Mesendoderm (in vitro differentiated cells): Measurements from ENCODE around the gene CSAD.

Source experiments
- DNase-seq: peaks from one replicate; pipeline ENCODE4 v3.0.0; 2013
- H2AK5ac ChIP-seq: 2 replicates; pipeline ENCODE4 v1.6.1; 2013; ENCODE audit warnings: low read length, inconsistent platforms
- H2BK120ac ChIP-seq: 2 replicates; pipeline ENCODE4 v1.6.1; 2013; ENCODE audit warnings: low read depth, mild to moderate bottlenecking, low read length, moderate library complexity, mixed read lengths
- H2BK15ac ChIP-seq: replicated peaks from 2 replicates; pipeline ENCODE4 v1.6.1; 2013; ENCODE audit warnings: low read depth, mild to moderate bottlenecking, moderate library complexity
- H2BK5ac ChIP-seq: 2 replicates; pipeline ENCODE4 v1.6.1; 2013; ENCODE audit warnings: low read length, inconsistent platforms
- H3K18ac ChIP-seq: 2 replicates; pipeline ENCODE4 v1.6.1; 2013; ENCODE audit warnings: mild to moderate bottlenecking, low read length, mixed read lengths
- H3K23ac ChIP-seq: one replicate; pipeline ENCODE4 v1.6.1; 2013; ENCODE audit warnings: low read length
- H3K27ac ChIP-seq: 2 replicates; pipeline ENCODE4 v1.5.1; 2013; ENCODE audit warnings: low read depth, mild to moderate bottlenecking, inconsistent platforms, low read length, moderate library complexity
- H3K27me3 ChIP-seq: 2 replicates; pipeline ENCODE4 v1.6.1; 2013; ENCODE audit warnings: low read length, control low read depth, mild to moderate bottlenecking, inconsistent platforms; ENCODE audit not compliant: insufficient read depth, poor library complexity
- H3K36me3 ChIP-seq: 2 replicates; pipeline ENCODE4 v1.6.1; 2013; ENCODE audit warnings: low read length, inconsistent platforms; ENCODE audit not compliant: control insufficient read depth, insufficient read depth
- H3K4ac ChIP-seq: one replicate; pipeline ENCODE4 v1.6.1; 2013; ENCODE audit warnings: low read depth, mild to moderate bottlenecking, low read length, moderate library complexity
- H3K4me1 ChIP-seq: 2 replicates; pipeline ENCODE4 v1.6.1; 2013; ENCODE audit warnings: low read depth, low read length, inconsistent platforms; ENCODE audit not compliant: control insufficient read depth
- H3K4me2 ChIP-seq: 2 replicates; pipeline ENCODE4 v1.6.1; 2013; ENCODE audit warnings: low read length
- H3K4me3 ChIP-seq: 2 replicates; pipeline ENCODE4 v1.5.1; 2013; ENCODE audit warnings: mild to moderate bottlenecking, low read length
- H3K56ac ChIP-seq: one replicate; pipeline ENCODE4 v1.6.1; 2013; ENCODE audit warnings: low read length
- H3K79me1 ChIP-seq: 2 replicates; pipeline ENCODE4 v1.6.1; 2013; ENCODE audit warnings: low read length, inconsistent platforms
- H3K79me2 ChIP-seq: 2 replicates; pipeline ENCODE4 v1.6.1; 2013; ENCODE audit warnings: mild to moderate bottlenecking, low read length; ENCODE audit not compliant: control insufficient read depth, insufficient read depth
- H3K9ac ChIP-seq: 2 replicates; pipeline ENCODE4 v1.6.1; 2013; ENCODE audit warnings: low read length, inconsistent platforms
- H4K5ac ChIP-seq: one replicate; pipeline ENCODE4 v1.6.1; 2013; ENCODE audit warnings: low read length
- H4K8ac ChIP-seq: one replicate; pipeline ENCODE4 v1.6.1; 2013; ENCODE audit warnings: low read depth, mild to moderate bottlenecking, control low read depth, low read length, moderate library complexity
- WGBS: extraction: QIAGEN DNeasy Blood & Tissue Kit; methylation state at CpG from one replicate; pipeline ENCODE4 v1.1.7; 2013; ENCODE audit warnings: low lambda C conversion rate, missing lambda C conversion rate; ENCODE audit not compliant: insufficient coverage; ENCODE audit errors: extremely low coverage; 5-methylcytosine and 5-hydroxymethylcytosine counted together

The CSAD gene

GRCh38 chr12:53226815-53227214 lies 46.1 kb upstream of the CSAD start:
- Histone ChIP-seq H3K4me1 (peaks cover 31% of the 10 kb centered on the region), H3K4me2 (no peak overlapping the region), H3K4ac (no peak overlapping the region), H3K23ac (no peak overlapping the region), H3K18ac (no peak overlapping the region), H3K9ac (no peak overlapping the region), H3K36me3 (no peaks in the 10 kb centered on the region), H2AK5ac (no peak overlapping the region), H3K27me3 (no peaks in the 10 kb centered on the region), H3K4me3 (no peak overlapping the region), H3K27ac (no peak overlapping the region), H4K8ac (no peak overlapping the region), H2BK120ac (no peak overlapping the region), H3K79me2 (no peaks in the 10 kb centered on the region), H4K5ac (no peak overlapping the region), H3K56ac (no peak overlapping the region), H3K79me1 (peaks cover 8% of the 10 kb centered on the region), H2BK5ac (no peak overlapping the region), H2BK15ac (no peak overlapping the region)
- no CpG with 5 or more reads among the region's 4 CpGs for WGBS
- DNase-seq: no peak

GRCh38 chr12:53225635-53226424 lies 45.1 kb upstream of the CSAD start:
- H3K79me2 ChIP-seq: no peaks in the 10 kb centered on the region
- no peak overlapping the region for H3K4ac ChIP-seq
- H3K4me1 ChIP-seq: peaks cover 31% of the 10 kb centered on the region
- no peak overlapping the region for H2BK120ac ChIP-seq
- peaks cover 3% of the 10 kb centered on the region for H3K79me1 ChIP-seq
- no peak overlapping the region for H4K8ac ChIP-seq
- peak; percentile 54 for DNase-seq
- no peak overlapping the region for H3K4me3 ChIP-seq
- no peak overlapping the region for H2BK5ac ChIP-seq
- H3K4me2 ChIP-seq: no peak overlapping the region
- H3K27ac ChIP-seq: no peak overlapping the region
- no peaks in the 10 kb centered on the region for H3K27me3 ChIP-seq
- H3K9ac ChIP-seq: no peak overlapping the region
- no peak overlapping the region for H3K56ac ChIP-seq
- no CpG with 5 or more reads among the region's 10 CpGs for WGBS
- H3K18ac ChIP-seq: no peak overlapping the region
- no peak overlapping the region for H2AK5ac ChIP-seq
- H3K36me3 ChIP-seq: no peaks in the 10 kb centered on the region
- no peak overlapping the region for H3K23ac ChIP-seq
- H4K5ac ChIP-seq: no peak overlapping the region
- H2BK15ac ChIP-seq: no peak overlapping the region

DNA sequence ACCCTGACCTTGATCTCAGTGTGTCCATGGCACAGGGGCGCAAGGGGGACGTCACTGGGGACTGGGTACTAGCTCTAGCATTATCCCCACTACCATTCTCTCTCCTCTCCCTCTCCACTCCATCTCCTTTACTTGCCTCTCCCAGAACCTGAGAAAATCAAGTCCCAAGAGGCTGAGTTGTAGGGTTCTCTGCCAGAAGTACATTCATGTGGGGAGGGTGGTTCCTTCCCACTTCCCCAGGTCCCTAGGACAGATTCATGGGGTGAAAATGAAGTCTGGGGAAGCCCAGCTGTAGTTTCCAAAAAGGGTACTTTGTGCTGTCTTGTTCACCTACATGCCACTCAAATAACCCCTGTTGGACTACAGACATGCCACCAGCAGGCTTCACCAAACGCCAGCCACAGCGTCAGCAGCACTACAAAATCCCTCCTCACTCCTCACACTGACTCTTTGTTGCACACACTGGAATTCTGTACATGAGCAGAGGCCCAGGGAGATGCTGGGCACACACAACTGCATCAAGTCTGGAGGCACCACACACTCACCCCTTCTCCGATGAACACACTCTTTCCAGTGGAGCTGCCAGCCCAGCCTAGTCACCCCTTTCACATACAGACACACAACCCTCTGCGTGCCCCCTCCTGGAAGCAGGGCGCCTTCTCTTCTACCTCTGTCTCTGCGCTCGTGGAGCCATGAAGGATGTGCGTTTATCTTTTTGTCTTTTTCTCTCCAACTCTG lies 44.3 kb upstream of the CSAD start:
- H2BK15ac ChIP-seq: no peak overlapping the region
- no CpG with 5 or more reads among the region's 10 CpGs for WGBS
- no peak overlapping the region for H4K8ac ChIP-seq
- DNase-seq: no peak
- no peaks in the 10 kb centered on the region for H3K79me2 ChIP-seq
- H3K9ac ChIP-seq: peak overlapping the region; percentile 28
- H3K4ac ChIP-seq: no peak overlapping the region
- peak overlapping the region; percentile 75 for H3K56ac ChIP-seq
- no peaks in the 10 kb centered on the region for H3K36me3 ChIP-seq
- H3K4me1 ChIP-seq: peaks cover 28% of the 10 kb centered on the region
- no peak overlapping the region for H3K23ac ChIP-seq
- H3K18ac ChIP-seq: peak overlapping the region; percentile 22
- no peak overlapping the region for H3K4me2 ChIP-seq
- no peak overlapping the region for H3K4me3 ChIP-seq
- H3K79me1 ChIP-seq: no peaks in the 10 kb centered on the region
- no peaks in the 10 kb centered on the region for H3K27me3 ChIP-seq
- no peak overlapping the region for H3K27ac ChIP-seq
- no peak overlapping the region for H4K5ac ChIP-seq
- H2BK120ac ChIP-seq: no peak overlapping the region
- H2BK5ac ChIP-seq: peak overlapping the region; percentile 14
- peak overlapping the region; percentile 28 for H2AK5ac ChIP-seq

DNA sequence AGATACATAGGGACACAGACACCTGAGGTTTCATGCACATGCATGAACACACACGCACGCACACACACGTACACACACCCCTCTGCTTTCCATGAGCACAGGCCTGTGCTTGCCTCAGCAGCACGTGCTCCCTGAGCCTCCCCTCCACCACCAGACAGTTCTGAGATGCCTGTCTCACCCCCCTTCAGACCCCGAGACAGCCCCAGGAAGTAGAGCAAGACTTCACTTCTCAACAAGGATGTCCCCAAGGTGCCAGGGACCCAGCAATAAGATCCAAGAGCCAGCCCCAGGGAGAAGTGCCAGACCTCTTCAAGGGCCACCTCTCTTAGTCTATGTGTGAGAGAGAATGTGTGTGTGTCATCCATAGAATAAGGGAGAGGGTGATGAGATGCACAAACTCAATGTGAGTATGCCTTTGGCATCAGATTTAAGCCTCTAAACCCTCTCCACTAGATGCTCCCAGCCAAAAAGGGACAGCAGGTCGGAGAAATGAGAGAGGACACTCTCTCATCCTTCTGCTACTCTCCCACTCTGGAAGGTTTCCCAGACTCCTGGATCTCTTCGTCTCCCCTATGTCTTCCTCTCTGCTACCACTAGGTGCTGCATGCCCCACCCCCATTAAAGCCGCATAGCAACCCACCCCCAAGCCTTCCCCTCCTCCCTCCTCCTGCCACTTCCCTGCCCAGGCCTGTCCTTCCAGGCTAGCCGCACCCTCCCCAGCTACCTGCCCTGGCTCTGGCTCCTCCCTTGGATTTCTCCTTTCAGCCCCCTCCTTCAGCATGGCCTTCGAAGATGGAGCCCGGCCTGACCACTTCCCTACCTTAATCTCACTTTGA lies 43.6 kb upstream of the CSAD start:
- no peaks in the 10 kb centered on the region for H3K27me3 ChIP-seq
- H3K56ac ChIP-seq: peak overlapping the region; percentile 80
- peak overlapping the region; percentile 59 for H4K5ac ChIP-seq
- H2BK120ac ChIP-seq: no peak overlapping the region
- peak overlapping the region; percentile 62 for H3K9ac ChIP-seq
- peaks cover 5% of the 10 kb centered on the region for H3K79me1 ChIP-seq
- H3K4ac ChIP-seq: peak overlapping the region; percentile 96
- H3K4me3 ChIP-seq: no peak overlapping the region
- H3K27ac ChIP-seq: peak overlapping the region; percentile 87
- peaks cover 5% of the 10 kb centered on the region for H3K79me2 ChIP-seq
- H2AK5ac ChIP-seq: peak overlapping the region; percentile 85
- no CpG with 5 or more reads among the region's 11 CpGs for WGBS
- H3K4me2 ChIP-seq: peak overlapping the region; percentile 19
- DNase-seq: peak; percentile 94
- peak overlapping the region; percentile 85 for H3K23ac ChIP-seq
- no peak overlapping the region for H4K8ac ChIP-seq
- peak overlapping the region; percentile 34 for H3K18ac ChIP-seq
- H3K36me3 ChIP-seq: no peaks in the 10 kb centered on the region
- H2BK5ac ChIP-seq: peak overlapping the region; percentile 58
- peaks cover 22% of the 10 kb centered on the region for H3K4me1 ChIP-seq
- H2BK15ac ChIP-seq: no peak overlapping the region

DNA sequence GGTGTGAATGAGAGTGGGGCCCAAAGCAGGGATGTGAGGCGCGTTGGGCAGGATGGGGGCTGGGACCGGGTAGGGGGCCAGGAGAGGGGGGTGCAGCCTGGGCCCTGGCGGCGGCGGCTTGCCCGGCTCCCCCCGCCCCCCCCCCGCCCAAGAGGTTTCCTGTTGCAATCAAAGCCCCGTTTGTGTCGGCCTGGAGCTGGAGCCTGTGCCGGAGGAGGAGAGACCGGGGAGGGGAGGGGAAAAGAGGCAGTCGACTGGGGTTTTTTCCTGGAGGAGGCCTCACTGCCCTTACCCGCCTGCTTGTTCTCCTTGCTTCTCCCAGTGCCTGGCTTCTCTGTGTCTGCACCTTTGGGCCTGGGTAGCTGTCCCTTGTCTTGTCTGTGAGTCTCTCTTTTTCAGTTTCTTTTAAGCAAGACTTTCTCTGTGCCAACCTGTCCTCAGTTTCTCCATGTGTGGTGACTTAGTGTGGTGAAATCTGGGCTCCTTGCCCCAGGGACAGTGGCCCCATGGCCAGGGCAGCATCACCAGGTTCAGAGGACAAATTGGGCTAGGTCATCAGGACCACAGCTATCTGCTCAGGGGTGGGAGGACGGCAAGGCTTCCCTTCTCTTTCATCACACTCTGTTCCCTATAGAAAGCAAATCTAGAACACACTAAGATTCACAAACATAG lies 42.8 kb upstream of the CSAD start:
- H3K56ac ChIP-seq: peak overlapping the region; percentile 99

More for the DNA sequence above, 42.8 kb upstream of the CSAD start:
- H3K23ac ChIP-seq: peak overlapping the region; percentile 85
- H3K4me3 ChIP-seq: no peak overlapping the region
- peak overlapping the region; percentile 85 for H2AK5ac ChIP-seq
- H3K79me2 ChIP-seq: peaks cover 9% of the 10 kb centered on the region
- H2BK120ac ChIP-seq: peak overlapping the region; percentile 66
- H3K4me2 ChIP-seq: peak overlapping the region; percentile 19
- peak overlapping the region; percentile 34 for H3K18ac ChIP-seq
- peak overlapping the region; percentile 92 for H2BK5ac ChIP-seq
- no CpG with 5 or more reads among the region's 16 CpGs for WGBS
- peaks cover 6% of the 10 kb centered on the region for H3K79me1 ChIP-seq
- H3K27me3 ChIP-seq: no peaks in the 10 kb centered on the region
- H3K9ac ChIP-seq: peak overlapping the region; percentile 63
- no peaks in the 10 kb centered on the region for H3K36me3 ChIP-seq
- peak overlapping the region; percentile 87 for H3K27ac ChIP-seq
- peaks cover 22% of the 10 kb centered on the region for H3K4me1 ChIP-seq
- no peak overlapping the region for H2BK15ac ChIP-seq
- peak; percentile 75 for DNase-seq
- H4K8ac ChIP-seq: no peak overlapping the region
- H4K5ac ChIP-seq: peak overlapping the region; percentile 17
- peak overlapping the region; percentile 96 for H3K4ac ChIP-seq
